ENCODE data around the gene TPM3. TPM values are rescaled to one million over a fixed set of nuclear protein-coding genes. Genes with fewer than 3 reads are reported as not detected.
A peak's percentile ranks its signal among the peaks of the same experiment; 100 is the strongest.

TPM3 gene
- total and polyA plus RNA-seq, 2 experiments from 2014 or later = 120 to 139 TPM

DNA sequence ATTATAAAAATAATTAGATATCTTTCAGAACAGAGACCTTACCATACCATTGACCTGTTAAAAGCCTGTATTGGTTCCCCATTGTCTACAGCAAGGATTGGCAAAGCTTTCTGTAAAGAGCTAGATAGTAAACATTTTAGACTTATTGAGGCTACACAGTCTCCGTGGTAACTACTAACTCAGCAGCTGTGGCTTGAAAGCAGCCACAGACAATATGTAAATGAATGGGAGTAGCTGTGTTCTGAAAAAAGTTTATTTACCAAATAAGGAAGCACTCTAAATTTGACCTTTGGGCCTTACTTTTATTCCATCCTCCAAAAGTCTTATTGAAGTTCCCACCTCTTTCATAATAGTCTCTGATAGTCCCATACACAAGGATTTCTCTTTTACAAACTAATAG, 76.7 kb downstream of the TPM3 start:
- Histone ChIP-seq H3K27me3 (no peaks in the 10 kb centered on the region), H3K9me3 (ENCODE audit: low read depth) (no peaks in the 10 kb centered on the region), H3K4me1 (ENCODE audit: low read depth) (no peaks in the 10 kb centered on the region), H3K4me3 (no peak overlapping the region), H3K27ac (no peak overlapping the region), H3K36me3 (no peaks in the 10 kb centered on the region)
- TF ChIP-seq, protein P1, sequence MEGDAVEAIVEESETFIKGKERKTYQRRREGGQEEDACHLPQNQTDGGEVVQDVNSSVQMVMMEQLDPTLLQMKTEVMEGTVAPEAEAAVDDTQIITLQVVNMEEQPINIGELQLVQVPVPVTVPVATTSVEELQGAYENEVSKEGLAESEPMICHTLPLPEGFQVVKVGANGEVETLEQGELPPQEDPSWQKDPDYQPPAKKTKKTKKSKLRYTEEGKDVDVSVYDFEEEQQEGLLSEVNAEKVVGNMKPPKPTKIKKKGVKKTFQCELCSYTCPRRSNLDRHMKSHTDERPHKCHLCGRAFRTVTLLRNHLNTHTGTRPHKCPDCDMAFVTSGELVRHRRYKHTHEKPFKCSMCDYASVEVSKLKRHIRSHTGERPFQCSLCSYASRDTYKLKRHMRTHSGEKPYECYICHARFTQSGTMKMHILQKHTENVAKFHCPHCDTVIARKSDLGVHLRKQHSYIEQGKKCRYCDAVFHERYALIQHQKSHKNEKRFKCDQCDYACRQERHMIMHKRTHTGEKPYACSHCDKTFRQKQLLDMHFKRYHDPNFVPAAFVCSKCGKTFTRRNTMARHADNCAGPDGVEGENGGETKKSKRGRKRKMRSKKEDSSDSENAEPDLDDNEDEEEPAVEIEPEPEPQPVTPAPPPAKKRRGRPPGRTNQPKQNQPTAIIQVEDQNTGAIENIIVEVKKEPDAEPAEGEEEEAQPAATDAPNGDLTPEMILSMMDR (IDR thresholded peaks at IDR 0.05; ENCODE audit: low read depth, low read length) = no peak
- DNase-seq (ENCODE audit: low read depth in 1 of 2, low spot score in 1 of 2) = peak in 1 of 2 donors; percentile 8

Other genes starting within 250 kb of the TPM3 start
- 31.3 and 42.3 TPM in 2 replicates for gene DENND4B, start 245.4 kb downstream of the TPM3 start, total RNA-seq
- gene DENND4B, start 245.4 kb downstream of the TPM3 start, polyA plus RNA-seq = 48.1 and 61.2 TPM in 2 replicates
- gene CRTC2, start 233.5 kb downstream of the TPM3 start, total RNA-seq = 11.9 and 17.9 TPM in 2 replicates
- gene CRTC2, start 233.5 kb downstream of the TPM3 start, polyA plus RNA-seq = 24.8 and 34.4 TPM in 2 replicates
- 75.8 and 83.4 TPM in 2 replicates for gene SLC39A1, start 228.6 kb downstream of the TPM3 start, total RNA-seq
- gene SLC39A1, start 228.6 kb downstream of the TPM3 start, polyA plus RNA-seq = 71.2 and 72.6 TPM in 2 replicates
- gene CREB3L4, start 224.2 kb downstream of the TPM3 start, total RNA-seq = 34.0 and 49.5 TPM in 2 replicates
- gene CREB3L4, start 224.2 kb downstream of the TPM3 start, polyA plus RNA-seq = 25.3 and 31.5 TPM in 2 replicates
- gene JTB, start 214.4 kb downstream of the TPM3 start, total RNA-seq = 161 and 315 TPM in 2 replicates
- gene JTB, start 214.4 kb downstream of the TPM3 start, polyA plus RNA-seq = 137 and 169 TPM in 2 replicates
- gene RAB13, start 205.8 kb downstream of the TPM3 start, total RNA-seq = 30.6 and 37.6 TPM in 2 replicates
- gene RAB13, start 205.8 kb downstream of the TPM3 start, polyA plus RNA-seq = 90.6 and 108 TPM in 2 replicates
- gene RPS27, start 201.3 kb downstream of the TPM3 start, total RNA-seq = 1,187 and 1,533 TPM in 2 replicates
- gene RPS27, start 201.3 kb downstream of the TPM3 start, polyA plus RNA-seq = 1,020 and 1,321 TPM in 2 replicates
- 0.18 TPM in 1 of 2 replicates, not detected in the other for gene NUP210L, start 37.0 kb downstream of the TPM3 start, total RNA-seq
- gene NUP210L, start 37.0 kb downstream of the TPM3 start, polyA plus RNA-seq = not detected in 2 replicates
- not detected in 2 replicates for gene CFAP141, start 14.2 kb upstream of the TPM3 start, total RNA-seq
- not detected in 2 replicates for gene CFAP141, start 14.2 kb upstream of the TPM3 start, polyA plus RNA-seq
- gene UBAP2L, start 28.9 kb upstream of the TPM3 start, total RNA-seq = 111 and 190 TPM in 2 replicates
- 142 and 164 TPM in 2 replicates for gene UBAP2L, start 28.9 kb upstream of the TPM3 start, polyA plus RNA-seq
- 92.1 and 101 TPM in 2 replicates for gene HAX1, start 80.5 kb upstream of the TPM3 start, total RNA-seq
- gene HAX1, start 80.5 kb upstream of the TPM3 start, polyA plus RNA-seq = 106 and 112 TPM in 2 replicates
- gene AQP10, start 129.0 kb upstream of the TPM3 start, total RNA-seq = 4.8 and 11.2 TPM in 2 replicates
- 5.4 and 20.6 TPM in 2 replicates for gene AQP10, start 129.0 kb upstream of the TPM3 start, polyA plus RNA-seq
- gene ATP8B2, start 133.4 kb upstream of the TPM3 start, total RNA-seq = 102 and 116 TPM in 2 replicates
- gene ATP8B2, start 133.4 kb upstream of the TPM3 start, polyA plus RNA-seq = 12.8 and 13.5 TPM in 2 replicates
- gene IL6R, start 213.2 kb upstream of the TPM3 start, total RNA-seq = 5.2 and 17.2 TPM in 2 replicates
- gene IL6R, start 213.2 kb upstream of the TPM3 start, polyA plus RNA-seq = 2.5 and 3.9 TPM in 2 replicates